HT-29 (cell line): ENCODE measurements around the gene S100G. TPM values are rescaled to one million over a fixed set of nuclear protein-coding genes. Genes with fewer than 3 reads are reported as not detected.
"Not testable (repeated sequence)": the region's sequence is repeated elsewhere in the genome, so short reads cannot be mapped to it uniquely, and the experiment has no call there.

ENCODE experiments used
- DNase-seq: peaks from one replicate; pipeline ENCODE4 v3.0.0-alpha.2; 2015; ENCODE audit warnings: low spot score
- total RNA-seq: library from RNA; depleted of rRNA; stranded (reverse); fragments of >200 nt; shearing (Covaris generic); gene quantifications from 2 replicates; pipeline ENCODE4 v1.2.3, GENCODE V29; 2014; rRNA removed

S100G gene, protein sequence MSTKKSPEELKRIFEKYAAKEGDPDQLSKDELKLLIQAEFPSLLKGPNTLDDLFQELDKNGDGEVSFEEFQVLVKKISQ
- not detected in 2 replicates for total RNA-seq

DNA sequence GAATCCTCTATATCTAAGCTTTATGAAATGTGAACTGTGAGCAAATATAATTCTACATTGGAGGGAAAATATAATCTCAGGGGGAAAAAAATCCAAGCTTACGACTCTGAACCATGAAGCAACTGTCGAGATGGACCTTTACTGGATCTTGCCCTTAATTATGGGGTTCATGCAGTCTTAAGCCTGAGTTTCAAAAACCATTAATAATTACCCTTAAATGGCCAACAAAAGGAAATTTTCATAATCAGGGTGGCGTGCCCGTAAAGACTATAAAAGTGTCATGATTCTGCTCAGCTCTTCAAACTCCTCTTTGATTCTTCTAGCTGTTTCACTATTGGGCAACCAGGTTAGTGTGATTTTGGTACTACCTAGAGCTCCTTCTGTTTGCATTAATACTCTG, at the start of gene S100G:
S100G (plus strand) TSS at position 301 of the 400 bp plus-strand sequence. CDS start 849 bp downstream, outside the sequence.
- DNase-seq: no peak

DNA sequence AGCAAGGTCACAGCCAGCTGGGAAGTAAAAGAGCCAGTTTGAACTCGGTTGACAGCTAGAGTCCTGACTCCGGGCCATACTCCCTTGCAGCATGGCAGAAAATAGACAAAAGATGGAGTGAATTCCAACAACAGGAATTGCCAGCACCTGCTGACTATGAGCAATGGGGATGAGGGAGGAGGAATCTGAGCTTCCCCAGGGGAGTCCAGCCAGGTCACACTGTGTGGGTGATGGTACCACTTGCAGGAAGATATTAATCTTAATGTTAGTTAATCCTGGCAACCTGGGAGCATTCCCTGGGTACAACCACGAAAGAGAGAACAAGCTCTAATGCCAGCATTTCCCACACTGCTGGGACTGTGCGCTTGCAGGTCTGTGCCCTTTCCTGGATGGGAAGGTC, 48.1 kb upstream of the S100G start:
- DNase-seq: no peak

DNA sequence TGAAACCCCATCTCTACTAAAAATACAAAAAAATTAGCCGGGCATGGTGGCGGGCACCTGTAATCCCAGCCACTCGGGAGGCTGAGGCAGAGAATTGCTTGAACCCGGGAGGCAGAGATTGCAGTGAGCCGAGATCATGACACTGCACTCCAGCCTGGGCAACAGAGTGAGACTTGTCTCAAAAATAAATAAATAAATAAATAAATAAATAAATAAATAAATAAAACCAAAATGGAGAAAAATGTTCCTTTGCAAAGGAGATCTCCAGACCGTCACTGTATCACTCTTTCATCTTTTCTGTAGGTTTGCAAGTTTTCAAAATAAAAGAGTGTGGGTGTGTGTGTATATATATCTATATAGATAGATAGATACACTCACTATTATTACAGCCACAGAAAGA, 46.7 kb upstream of the S100G start:
- not testable (repeated sequence) for DNase-seq

GRCh38 chrX:16603822-16604221, 46.1 kb upstream of the S100G start:
- no peak for DNase-seq

GRCh38 chrX:16604337-16604736, 45.6 kb upstream of the S100G start:
- no peak for DNase-seq

DNA sequence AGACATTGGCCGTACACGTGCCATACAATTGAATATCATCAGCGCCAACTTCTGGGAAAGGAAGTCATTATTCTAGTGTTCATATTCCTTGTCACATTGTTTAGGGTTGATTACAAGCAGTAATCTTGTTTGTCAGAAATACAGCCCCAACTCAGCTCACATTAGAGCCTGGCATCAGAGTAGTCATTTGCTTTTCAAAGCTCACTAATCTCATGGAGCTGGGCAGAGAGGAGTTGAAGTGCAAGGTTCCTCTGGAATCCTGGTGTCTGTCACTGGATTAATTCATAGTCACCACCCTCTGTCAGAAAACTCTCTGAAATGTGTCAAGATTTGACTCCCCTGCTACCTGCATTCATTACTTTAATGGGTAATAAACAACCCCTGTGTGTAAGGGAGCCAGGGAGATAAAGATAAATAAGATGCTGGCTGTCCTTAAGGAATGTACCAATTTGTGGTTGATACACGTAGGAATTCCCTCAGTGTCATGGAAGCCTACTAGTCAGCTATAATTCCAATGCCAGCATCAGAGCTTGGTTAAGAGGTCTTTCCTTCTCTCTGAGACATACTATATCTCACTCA, 43.7 kb upstream of the S100G start:
- DNase-seq: no peak

DNA sequence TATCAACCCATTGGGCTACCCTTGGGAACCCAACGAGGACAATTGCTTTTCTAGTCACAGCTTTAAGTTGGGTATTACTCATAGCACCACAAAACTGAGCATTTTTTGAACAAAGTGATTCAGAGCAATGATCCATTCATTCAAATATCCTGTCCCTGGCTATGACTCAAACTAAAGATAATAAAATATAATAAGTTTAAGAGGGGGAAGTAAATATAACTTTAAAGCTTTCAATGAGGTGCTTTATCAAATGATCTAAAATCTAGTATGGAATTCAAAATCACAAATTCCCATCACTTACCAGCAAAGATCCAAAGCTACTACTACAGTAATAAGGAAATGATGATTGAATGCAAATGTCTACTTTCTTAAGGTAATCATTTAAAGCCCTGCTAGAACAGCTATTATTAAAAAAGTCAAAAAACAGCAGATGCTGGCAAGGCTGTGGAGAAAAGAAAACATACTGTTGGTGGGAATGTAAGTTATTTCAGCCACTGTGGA, 39.8 kb upstream of the S100G start:
- DNase-seq: no peak

GRCh38 chrX:16610654-16611053, 39.3 kb upstream of the S100G start:
- DNase-seq: not testable (repeated sequence)

GRCh38 chrX:16612257-16612897, 37.6 kb upstream of the S100G start:
- no peak for DNase-seq

GRCh38 chrX:16617382-16617781, 32.6 kb upstream of the S100G start:
- no peak for DNase-seq

DNA sequence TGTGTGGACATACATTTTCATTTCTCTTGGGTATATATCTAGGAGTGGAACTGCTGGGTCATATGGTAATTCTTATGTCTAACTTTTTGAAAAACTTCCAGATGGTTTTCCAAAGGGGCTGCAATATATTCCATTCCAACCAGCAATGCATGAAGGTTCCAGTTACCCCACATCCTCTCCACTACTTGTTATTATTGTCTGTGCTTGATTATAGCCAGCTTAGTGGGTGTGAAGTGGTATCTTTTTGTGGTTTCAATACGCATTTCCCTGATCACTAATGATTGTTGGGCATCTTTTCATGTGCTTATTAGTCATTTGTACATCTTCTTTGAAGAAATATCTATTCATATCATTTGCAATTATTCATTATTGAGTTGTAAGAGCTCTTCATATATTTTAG, 31.5 kb upstream of the S100G start:
- no peak for DNase-seq

DNA sequence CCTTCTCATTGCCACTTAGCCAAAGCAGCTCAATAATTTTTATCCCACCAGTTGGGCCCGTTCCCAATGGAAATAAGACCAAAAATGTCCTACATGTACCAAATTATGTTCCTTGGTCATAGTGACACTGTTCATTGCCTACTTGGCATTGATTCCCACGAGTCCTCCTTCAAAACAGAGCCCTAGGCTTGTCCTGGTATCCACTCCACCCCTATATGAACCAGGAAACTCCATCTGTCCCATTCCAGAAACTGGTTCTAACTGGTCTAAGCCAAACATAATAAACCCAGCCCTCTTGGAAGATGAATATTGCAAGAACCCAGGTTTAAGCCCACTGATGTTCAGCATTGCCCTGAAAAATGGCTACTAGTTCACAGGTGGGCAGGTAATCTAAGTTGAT, 30.9 kb upstream of the S100G start:
- DNase-seq: no peak

DNA sequence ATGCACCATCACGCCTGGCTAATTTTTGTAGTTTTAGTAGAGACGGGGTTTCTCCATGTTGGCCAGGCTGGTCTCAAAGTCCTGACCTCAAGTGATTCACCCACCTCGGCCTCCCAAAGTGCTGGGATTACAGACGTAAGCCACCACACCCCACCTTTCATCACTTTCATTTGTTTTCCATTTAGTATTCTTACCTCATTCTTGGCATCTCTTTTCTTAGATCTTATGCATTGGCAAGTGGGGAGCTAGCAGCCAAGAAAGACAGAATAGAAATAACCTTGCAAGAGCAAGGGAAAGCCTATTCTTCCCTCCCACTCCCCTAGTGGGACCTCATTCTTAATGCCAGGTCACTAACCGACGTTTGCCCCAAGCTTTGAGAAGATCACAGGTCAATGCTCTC, 21.4 kb upstream of the S100G start:
- not testable (repeated sequence) for DNase-seq

GRCh38 chrX:16628946-16629595, 20.9 kb upstream of the S100G start:
- DNase-seq: no peak

- DNase-seq: no peak
These were observed 20.0 kb upstream of the S100G start for GRCh38 chrX:16629909-16630308.

- no peak for DNase-seq
These were observed 16.2 kb upstream of the S100G start for GRCh38 chrX:16633754-16634153.

DNA sequence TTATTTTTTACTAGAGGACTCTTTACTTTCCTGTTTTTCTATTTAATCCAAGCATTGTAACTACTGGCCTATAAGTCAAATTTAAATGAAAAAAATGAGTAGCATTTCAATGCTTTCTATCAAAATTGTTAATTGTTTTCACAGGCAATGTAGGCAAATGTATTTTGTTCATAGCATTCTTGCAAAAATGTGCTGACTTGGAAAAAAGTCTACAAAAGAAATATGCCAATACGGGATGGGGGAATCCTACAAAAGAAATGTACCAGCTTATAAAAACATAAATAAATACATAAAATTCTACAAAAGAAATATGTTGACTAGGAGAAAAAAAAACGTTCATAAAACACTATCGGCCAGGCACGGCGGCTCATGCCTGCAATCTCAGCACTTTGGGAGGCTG, 14.9 kb upstream of the S100G start:
- no peak for DNase-seq

GRCh38 chrX:16635596-16635995, 14.4 kb upstream of the S100G start:
- DNase-seq: no peak

GRCh38 chrX:16638533-16638932, 11.4 kb upstream of the S100G start:
- no peak for DNase-seq

- no peak for DNase-seq
These were observed 10.0 kb upstream of the S100G start for GRCh38 chrX:16639966-16640365.

DNA sequence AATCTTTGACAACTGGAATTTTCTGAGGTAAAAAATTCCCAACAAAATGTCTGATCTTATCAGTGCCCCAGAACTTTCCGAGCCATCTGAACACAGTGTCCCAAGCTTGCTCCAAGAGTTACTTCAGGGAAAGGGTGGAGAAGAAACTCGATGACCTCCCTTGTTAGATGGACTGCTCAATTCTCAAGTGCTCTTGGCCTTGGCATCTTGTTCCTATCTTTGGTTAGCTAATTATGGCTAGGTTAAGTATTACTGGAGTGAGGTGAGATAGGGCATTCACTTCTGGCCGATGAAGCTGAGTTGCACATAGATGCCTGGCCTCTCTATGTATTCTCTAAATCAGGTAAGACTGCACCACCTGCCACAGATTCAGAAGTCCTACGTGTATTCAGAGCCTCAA, 9.1 kb upstream of the S100G start:
- no peak for DNase-seq

- DNase-seq: no peak
These were observed 6.8 kb upstream of the S100G start for GRCh38 chrX:16643176-16643575.
